ENCODE results near the gene ZNF789.
"Not testable (repeated sequence)": the region's sequence is repeated elsewhere in the genome, so short reads cannot be mapped to it uniquely, and the experiment has no call there.

The ZNF789 gene
- total RNA-seq, result 9.0 to 23.6 (median 12.7) reads per million in 9 experiments

GRCh38 chr7:99472561-99473314 lies at the start of gene ZNF789:
ZNF789 (plus strand) TSS chr7:99472890; CDS start chr7:99476457, 3,567 bp downstream.
- H3K27me3 Mint-ChIP-seq, result no peaks in the 10 kb centered on the region
- H3K9me3 Mint-ChIP-seq, result no peaks in the 10 kb centered on the region
- H3K4me1 Mint-ChIP-seq (ENCODE audit: low read depth in 2 of 2), result peaks cover 21 to 26% of the 10 kb centered on the region in 2 donors
- H3K4me3 Mint-ChIP-seq, result peak within 1 kb of the TSS; percentile 99 to 100
- peaks cover 33% of the 10 kb centered on the region for H3K36me3 Mint-ChIP-seq (ENCODE audit: insufficient read depth)
- peak; percentile 96 for ATAC-seq (replicated peaks)
- DNase-seq, result peak; percentile 95 to 96 (median 96)
- peak within 1 kb of the TSS; percentile 92 to 96 for H3K27ac Mint-ChIP-seq

DNA sequence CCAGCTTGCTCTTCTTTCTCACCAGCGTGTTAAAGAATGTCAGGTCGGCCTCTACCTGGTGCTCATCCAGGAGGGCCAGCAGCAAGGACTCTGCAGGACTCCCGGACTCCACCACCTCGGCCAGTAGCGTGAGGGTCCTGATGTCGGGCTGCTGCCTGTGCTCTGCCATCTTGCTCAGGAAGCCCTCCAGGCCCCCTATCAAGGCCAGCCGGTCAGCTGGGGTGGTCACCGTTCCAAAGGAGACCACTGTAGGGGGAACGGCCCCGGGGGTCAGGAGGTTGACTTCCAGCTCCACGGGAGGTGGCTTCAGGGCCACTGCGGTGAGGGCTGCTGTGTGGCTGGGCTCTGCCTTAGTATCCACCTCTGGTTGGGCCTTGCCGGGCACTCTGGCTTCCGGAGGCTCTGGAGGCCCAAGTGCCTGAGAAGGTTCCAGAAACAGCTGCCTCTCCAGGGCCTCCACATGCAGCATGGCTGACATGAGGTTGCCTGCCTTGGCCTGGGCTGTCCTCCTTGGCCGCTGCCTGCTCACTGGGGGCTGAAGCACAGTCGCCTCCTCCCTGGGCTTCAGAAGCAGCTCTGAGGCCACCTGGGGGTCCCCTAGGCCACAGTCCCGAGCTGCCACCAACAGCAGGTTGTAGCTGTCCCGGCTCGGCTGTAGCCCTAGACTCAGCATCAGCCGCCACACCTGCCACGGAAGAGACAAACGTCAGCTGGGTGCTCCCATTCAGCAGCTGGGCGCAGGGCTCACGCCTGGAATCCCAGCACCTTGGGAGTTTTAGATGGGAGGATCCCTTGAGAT lies 47.6 kb upstream of the ZNF789 start:
- no peaks in the 10 kb centered on the region for H3K27me3 Mint-ChIP-seq
- DNase-seq (no peak), ATAC-seq (replicated peaks) (no peak)
- no peaks in the 10 kb centered on the region for H3K9me3 Mint-ChIP-seq
- no peaks in the 10 kb centered on the region for H3K4me1 Mint-ChIP-seq (ENCODE audit: low read depth in 2 of 2)
- H3K36me3 Mint-ChIP-seq (ENCODE audit: insufficient read depth), result peaks cover 21% of the 10 kb centered on the region
- no peak overlapping the region for H3K27ac Mint-ChIP-seq
- no peak overlapping the region for H3K4me3 Mint-ChIP-seq

DNA sequence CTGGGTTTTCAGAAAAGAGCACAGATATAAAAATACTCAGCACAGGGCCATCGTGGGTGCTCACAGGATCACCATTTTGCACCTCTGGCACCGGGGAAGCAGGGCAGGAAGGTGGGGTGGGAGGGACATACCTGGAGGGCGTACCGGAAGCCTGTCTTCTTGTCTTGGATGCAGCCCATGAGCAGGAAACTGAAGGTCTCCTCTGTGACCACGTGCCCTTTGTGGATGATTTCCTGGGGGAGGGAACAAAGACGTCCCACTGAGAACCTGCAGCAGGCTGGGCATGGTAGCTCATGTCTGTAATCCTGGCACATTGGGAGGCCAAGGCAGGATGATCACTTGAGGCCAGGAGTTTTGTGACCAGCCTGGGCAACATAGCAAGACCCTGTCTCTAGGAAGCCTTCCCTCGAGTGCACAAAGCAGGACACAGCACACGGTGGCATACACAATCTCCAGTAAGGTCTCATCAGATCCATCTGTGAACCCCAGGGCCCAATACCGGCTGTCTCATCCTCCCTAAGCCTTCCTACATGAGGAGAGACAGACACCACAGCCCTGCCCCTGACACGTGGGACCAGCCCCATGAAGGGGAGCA lies 43.6 kb upstream of the ZNF789 start:
- DNase-seq, result no peak
- no peaks in the 10 kb centered on the region for H3K9me3 Mint-ChIP-seq
- H3K4me3 Mint-ChIP-seq, result no peak overlapping the region
- no peak for ATAC-seq (replicated peaks)
- no peak overlapping the region for H3K27ac Mint-ChIP-seq
- peaks cover 31% of the 10 kb centered on the region for H3K36me3 Mint-ChIP-seq (ENCODE audit: insufficient read depth)
- no peaks in the 10 kb centered on the region for H3K27me3 Mint-ChIP-seq
- H3K4me1 Mint-ChIP-seq (ENCODE audit: low read depth in 2 of 2), result peaks cover 0 to 6% of the 10 kb centered on the region in 2 donors

GRCh38 chr7:99429756-99430155 lies 42.9 kb upstream of the ZNF789 start:
- no peak for ATAC-seq (replicated peaks)
- peaks cover under 1 to 6% of the 10 kb centered on the region in 2 donors for H3K4me1 Mint-ChIP-seq (ENCODE audit: low read depth in 2 of 2)
- peaks cover 36% of the 10 kb centered on the region for H3K36me3 Mint-ChIP-seq (ENCODE audit: insufficient read depth)

GRCh38 chr7:99431756-99432540 lies 40.7 kb upstream of the ZNF789 start:
- peaks cover 41% of the 10 kb centered on the region for H3K36me3 Mint-ChIP-seq (ENCODE audit: insufficient read depth)
- DNase-seq; H3K4me3 Mint-ChIP-seq; ATAC-seq (replicated peaks); H3K27me3 Mint-ChIP-seq; H3K9me3 Mint-ChIP-seq; H3K27ac Mint-ChIP-seq; H3K4me1 Mint-ChIP-seq (ENCODE audit: low read depth in 2 of 2): not testable (repeated sequence)

More at GRCh38 chr7:99429756-99430155, 42.9 kb upstream of the ZNF789 start:
- no peak overlapping the region for H3K4me3 Mint-ChIP-seq
- DNase-seq, result no peak
- H3K27me3 Mint-ChIP-seq, result no peaks in the 10 kb centered on the region
- no peak overlapping the region for H3K27ac Mint-ChIP-seq
- H3K9me3 Mint-ChIP-seq, result no peaks in the 10 kb centered on the region

GRCh38 chr7:99433158-99433557 lies 39.5 kb upstream of the ZNF789 start:
- peaks cover 6 to 7% of the 10 kb centered on the region in 2 donors for H3K4me1 Mint-ChIP-seq (ENCODE audit: low read depth in 2 of 2)
- no peak overlapping the region for H3K4me3 Mint-ChIP-seq
- no peaks in the 10 kb centered on the region for H3K9me3 Mint-ChIP-seq
- H3K27ac Mint-ChIP-seq, result peak overlapping the region in 1 of 2 donors; percentile 41
- no peak for DNase-seq
- H3K36me3 Mint-ChIP-seq (ENCODE audit: insufficient read depth), result peaks cover 36% of the 10 kb centered on the region
- no peaks in the 10 kb centered on the region for H3K27me3 Mint-ChIP-seq
- no peak for ATAC-seq (replicated peaks)

GRCh38 chr7:99437946-99438572 lies 34.6 kb upstream of the ZNF789 start:
- H3K36me3 Mint-ChIP-seq (ENCODE audit: insufficient read depth), result peaks cover 27% of the 10 kb centered on the region
- H3K4me3 Mint-ChIP-seq, result peak overlapping the region; percentile 97 to 99
- DNase-seq (no peak), ATAC-seq (replicated peaks) (peak; percentile 39)
- no peaks in the 10 kb centered on the region for H3K27me3 Mint-ChIP-seq
- H3K9me3 Mint-ChIP-seq, result no peaks in the 10 kb centered on the region
- H3K4me1 Mint-ChIP-seq (ENCODE audit: low read depth in 2 of 2), result peaks cover 28 to 29% of the 10 kb centered on the region in 2 donors
- H3K27ac Mint-ChIP-seq, result peak overlapping the region; percentile 96 to 98

DNA sequence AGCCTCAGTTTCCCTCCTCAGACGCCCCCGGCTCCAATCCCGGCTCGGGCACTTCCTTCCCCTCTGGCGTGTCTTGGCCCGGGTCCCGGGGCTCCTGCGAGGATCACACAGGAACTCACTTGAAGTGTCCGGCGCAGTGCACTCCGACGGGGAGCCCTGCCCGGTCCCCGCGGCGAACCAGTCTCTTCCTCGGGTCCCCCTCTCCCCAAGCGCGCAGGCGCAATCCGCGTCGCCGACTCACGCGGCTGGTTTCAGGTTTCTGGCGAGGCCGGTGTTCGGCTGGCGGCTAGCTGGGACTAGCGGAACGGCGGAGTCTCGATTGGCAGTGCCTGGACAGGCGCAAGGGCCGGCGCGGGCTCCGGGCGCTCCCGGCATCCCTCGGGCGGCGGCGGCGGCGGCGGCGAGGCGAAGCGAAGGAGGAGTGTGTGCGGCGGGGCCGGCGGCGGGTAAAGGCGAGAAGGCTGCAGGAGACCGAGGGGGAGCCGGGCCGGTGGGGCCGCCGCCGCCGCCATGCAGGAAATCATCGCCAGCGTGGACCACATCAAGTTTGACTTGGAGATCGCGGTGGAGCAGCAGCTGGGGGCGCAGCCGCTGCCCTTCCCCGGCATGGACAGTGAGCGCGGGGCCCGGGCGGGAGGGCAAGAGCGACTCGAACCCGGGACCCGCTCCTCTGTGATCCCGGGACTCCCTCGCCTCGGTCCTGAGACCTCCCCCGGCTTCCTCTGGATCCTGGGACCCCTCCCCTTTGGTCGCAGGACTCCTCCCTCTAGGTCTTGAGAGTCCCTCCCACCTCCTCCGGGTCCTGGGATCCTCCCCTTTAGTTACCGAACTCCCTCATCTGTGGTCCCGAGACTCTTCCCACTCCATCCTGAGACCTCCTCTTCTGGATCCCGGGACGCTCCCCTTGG lies 33.9 kb upstream of the ZNF789 start, which contains the start of the genes CPSF4 and PTCD1:
CPSF4 (plus strand) TSS at position 371 of the 908 bp plus-strand sequence; CDS start at position 511, 140 bp downstream.
PTCD1 (minus strand) TSS at position 226 of the 908 bp plus-strand sequence. CDS start 3,556 bp downstream, outside the sequence.
- Mint-ChIP-seq H3K4me1 (ENCODE audit: low read depth in 2 of 2) (peaks cover 27 to 28% of the 10 kb centered on the region in 2 donors), H3K36me3 (ENCODE audit: insufficient read depth) (peaks cover 20% of the 10 kb centered on the region), H3K9me3 (no peaks in the 10 kb centered on the region), H3K27me3 (no peaks in the 10 kb centered on the region), H3K4me3 (peak within 1 kb of the TSS; percentile 97 to 99), H3K27ac (peak within 1 kb of the TSS; percentile 96 to 98)
- peak; percentile 86 for ATAC-seq (replicated peaks)
- DNase-seq, result peak; percentile 78 to 83 (median 79)

- Mint-ChIP-seq H3K9me3 (no peaks in the 10 kb centered on the region), H3K27ac (peak overlapping the region; percentile 96 to 98), H3K36me3 (ENCODE audit: insufficient read depth) (peaks cover 9% of the 10 kb centered on the region), H3K4me3 (peak overlapping the region; percentile 97 to 99), H3K27me3 (no peaks in the 10 kb centered on the region), H3K4me1 (ENCODE audit: low read depth in 2 of 2) (peaks cover 25 to 27% of the 10 kb centered on the region in 2 donors)
- DNase-seq, result no peak
- no peak for ATAC-seq (replicated peaks)
Measured at GRCh38 chr7:99440195-99440594, 32.5 kb upstream of the ZNF789 start.

DNA sequence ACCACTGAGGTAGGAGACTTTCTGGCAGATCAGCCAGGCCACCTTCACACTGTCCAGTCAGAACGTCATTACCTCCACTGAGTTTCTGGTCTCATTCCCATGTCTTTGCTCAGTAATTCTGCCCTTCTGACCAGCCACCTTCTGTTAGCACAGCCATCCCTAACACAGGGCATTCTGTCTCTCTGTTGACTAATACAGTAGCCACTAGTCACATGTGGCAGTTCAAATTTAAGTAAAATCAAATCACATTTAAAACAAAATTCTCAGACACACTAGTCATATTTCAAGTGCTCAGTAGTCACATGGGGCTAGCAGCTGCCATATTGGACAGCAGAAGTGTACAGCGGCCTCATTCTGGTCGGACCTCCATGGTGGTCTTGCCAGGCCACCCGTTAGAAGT lies 26.6 kb upstream of the ZNF789 start:
- Mint-ChIP-seq H3K36me3 (ENCODE audit: insufficient read depth) (peaks cover 26% of the 10 kb centered on the region), H3K9me3 (no peaks in the 10 kb centered on the region), H3K27me3 (no peaks in the 10 kb centered on the region), H3K27ac (peak overlapping the region in 1 of 2 donors; percentile 23), H3K4me1 (ENCODE audit: low read depth in 2 of 2) (peaks cover 11 to 18% of the 10 kb centered on the region in 2 donors), H3K4me3 (no peak overlapping the region)
- no peak for DNase-seq
- ATAC-seq (replicated peaks), result no peak

GRCh38 chr7:99447943-99448342 lies 24.7 kb upstream of the ZNF789 start:
- Mint-ChIP-seq H3K27ac (no peak overlapping the region), H3K27me3 (no peaks in the 10 kb centered on the region), H3K9me3 (no peaks in the 10 kb centered on the region), H3K36me3 (ENCODE audit: insufficient read depth) (peaks cover 29% of the 10 kb centered on the region), H3K4me1 (ENCODE audit: low read depth in 2 of 2) (peaks cover 7 to 11% of the 10 kb centered on the region in 2 donors), H3K4me3 (no peak overlapping the region)
- DNase-seq (no peak), ATAC-seq (replicated peaks) (no peak)

Measured in effector memory CD8-positive, alpha-beta T cell (primary cell).